Upper lobe of left lung (tissue), 4 donors: ENCODE results near the gene KLF16.

ENCODE experiments used
- CTCF ChIP-seq, 6 experiments: fragments of 450-650 bp in 4 of 6; fragments of 200-600 bp in 2 of 6; sonication (generic) in 2 of 6; IDR thresholded peaks; one replicate each; pipeline ENCODE4 v1.5.1; 2016 to 2019; ENCODE audit warnings: antibody characterized with exemption in 6 of 6
- POLR2A ChIP-seq, 4 donors: fragments of 450-650 bp; IDR thresholded peaks; one replicate each; pipeline ENCODE4 v1.5.1; 2016 to 2017; ENCODE audit warnings: antibody characterized with exemption in 4 of 4, mild to moderate bottlenecking in 2 of 4
- POLR2AphosphoS5 ChIP-seq, 2 donors: sonication (generic); formaldehyde crosslinking; IDR thresholded peaks; one replicate each; pipeline ENCODE4 v1.5.1; 2017; ENCODE audit warnings: antibody characterized with exemption in 2 of 2

- TF ChIP-seq CTCF (IDR thresholded peaks at IDR 0.05): no peak
- TF ChIP-seq POLR2AphosphoS5 (IDR thresholded peaks at IDR 0.05): no peak
- no peak for TF ChIP-seq POLR2A (IDR thresholded peaks at IDR 0.05)
Observed at GRCh38 chr19:1911995-1912394, 48.6 kb upstream of the KLF16 start.
